Lung (tissue), 12 donors: Measurements from ENCODE around the gene PDIK1L. TPM values are rescaled to one million over a fixed set of nuclear protein-coding genes. Genes with fewer than 3 reads are reported as not detected.
A peak's percentile ranks its signal among the peaks of the same experiment; 100 is the strongest.
"Not testable (repeated sequence)": the region's sequence is repeated elsewhere in the genome, so short reads cannot be mapped to it uniquely, and the experiment has no call there.

ENCODE experiments used
- ATAC-seq: fragments of 200-7000 bp; cut with Tn5 transposase; one replicate; pipeline ENCODE4 v1.9.1; 2020; ENCODE audit warnings: moderate number of reproducible peaks; ENCODE audit not compliant: insufficient read depth, low FRiP score
- DNase-seq, 3 donors: peaks; one replicate each; pipeline ENCODE4 v3.0.0-alpha.2; 2013 to 2017
- H3K27ac ChIP-seq, 2 donors: one replicate each; pipeline ENCODE4 v1.5.1; 2013; ENCODE audit warnings: mild to moderate bottlenecking in 2 of 2, moderate library complexity in 2 of 2, control low read depth in 1 of 2, inconsistent platforms in 1 of 2, low read depth in 1 of 2, low read length in 1 of 2
- H3K27me3 ChIP-seq, 3 donors: one replicate each; pipeline ENCODE4 v1.5.1; 2013; ENCODE audit warnings: low read length in 2 of 3; ENCODE audit not compliant: control insufficient read depth in 3 of 3, insufficient read depth in 3 of 3
- H3K36me3 ChIP-seq, 4 donors: one replicate each; pipeline ENCODE4 v1.5.1; 2013; ENCODE audit warnings: low read length in 4 of 4, mild to moderate bottlenecking in 1 of 4, moderate library complexity in 1 of 4; ENCODE audit not compliant: control insufficient read depth in 4 of 4, insufficient read depth in 4 of 4
- H3K4me1 ChIP-seq, 5 donors: one replicate each; pipeline ENCODE4 v1.5.1; 2013; ENCODE audit warnings: low read length in 5 of 5, mild to moderate bottlenecking in 2 of 5, moderate library complexity in 1 of 5; ENCODE audit not compliant: control insufficient read depth in 5 of 5, insufficient read depth in 5 of 5
- H3K4me3 ChIP-seq: one replicate; pipeline ENCODE4 v1.5.1; 2013; ENCODE audit warnings: mild to moderate bottlenecking, control low read depth, moderate library complexity
- H3K9ac ChIP-seq, 2 donors: one replicate each; pipeline ENCODE4 v1.5.1; 2013; ENCODE audit warnings: low read length in 2 of 2, control low read depth in 1 of 2; ENCODE audit not compliant: insufficient read depth in 1 of 2
- H3K9me3 ChIP-seq, 4 donors: one replicate each; pipeline ENCODE4 v1.5.1; 2013; ENCODE audit warnings: low read length in 3 of 4, mild to moderate bottlenecking in 1 of 4, moderate library complexity in 1 of 4; ENCODE audit not compliant: control insufficient read depth in 4 of 4, insufficient read depth in 3 of 4
- whole genome bisulfite sequencing, 2 donors: extraction: QIAGEN DNeasy Blood & Tissue Kit; methylation state at CpG; one replicate each; pipeline ENCODE4 v1.1.7; 2013; 5-methylcytosine and 5-hydroxymethylcytosine counted together
- polyA plus RNA-seq, 2 donors: library from polyadenylated mRNA; stranded (reverse); fragments of 200-250 nt; gene quantifications; one replicate each; pipeline ENCODE4 v1.2.1, GENCODE V29; 2013
- total RNA-seq, 2 donors: library from RNA; depleted of rRNA in 1 of 2; stranded (reverse); fragments of >200 nt in 1 of 2; gene quantifications; one replicate each; pipeline ENCODE4 v1.2.1, GENCODE V29; 2014 to 2021
- TF ChIP-seq, protein P1 (sequence below): IDR thresholded peaks from 2 replicates; pipeline ENCODE4 v1.5.1; 2012; ENCODE audit warnings: mild to moderate bottlenecking; ENCODE audit errors: control extremely low read depth, extremely low read depth
- donor health status: control.
- donor health status: control.
- donor health status: Bipolar disorder and iron deficiency.
- donor health status: healthy.
- donor health status: DM: yes; HTN: yes; CAD: no.

The PDIK1L gene
- total and polyA plus RNA-seq, 4 donors = 2.9 to 15.4 (median 6.3) TPM

DNA sequence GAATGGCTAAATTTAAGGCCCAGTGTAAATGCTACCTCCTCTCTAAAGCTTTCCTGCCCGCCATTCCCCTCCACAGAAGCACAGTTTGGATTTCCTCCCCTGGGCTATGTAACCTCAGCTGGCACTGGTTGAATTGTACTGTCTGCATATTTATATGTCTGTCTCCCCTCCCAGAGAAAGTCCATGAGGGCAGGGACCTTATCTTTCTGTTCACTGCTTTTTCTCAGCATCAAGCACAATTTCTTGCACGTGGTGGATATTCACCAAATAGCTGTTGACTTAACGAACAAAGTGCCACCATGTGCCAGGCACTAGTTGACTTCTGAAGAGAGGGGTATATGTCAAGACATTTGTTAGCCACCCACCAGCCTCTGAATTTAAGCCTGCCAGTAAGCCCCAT lies 9.5 kb upstream of the PDIK1L start:
- Histone ChIP-seq H3K36me3 (no peaks in the 10 kb centered on the region), H3K9ac (no peak overlapping the region), H3K4me3 (no peak overlapping the region), H3K27me3 (no peaks in the 10 kb centered on the region), H3K27ac (peak overlapping the region in 1 of 2 donors; percentile 38), H3K4me1 (no peaks in the 10 kb centered on the region), H3K9me3 (no peaks in the 10 kb centered on the region)
- ATAC-seq (no peak), DNase-seq (no peak)
- 88 to 92% methylated on average over 3 of the region's 3 CpGs for WGBS, 2 donors
- TF ChIP-seq, protein P1, sequence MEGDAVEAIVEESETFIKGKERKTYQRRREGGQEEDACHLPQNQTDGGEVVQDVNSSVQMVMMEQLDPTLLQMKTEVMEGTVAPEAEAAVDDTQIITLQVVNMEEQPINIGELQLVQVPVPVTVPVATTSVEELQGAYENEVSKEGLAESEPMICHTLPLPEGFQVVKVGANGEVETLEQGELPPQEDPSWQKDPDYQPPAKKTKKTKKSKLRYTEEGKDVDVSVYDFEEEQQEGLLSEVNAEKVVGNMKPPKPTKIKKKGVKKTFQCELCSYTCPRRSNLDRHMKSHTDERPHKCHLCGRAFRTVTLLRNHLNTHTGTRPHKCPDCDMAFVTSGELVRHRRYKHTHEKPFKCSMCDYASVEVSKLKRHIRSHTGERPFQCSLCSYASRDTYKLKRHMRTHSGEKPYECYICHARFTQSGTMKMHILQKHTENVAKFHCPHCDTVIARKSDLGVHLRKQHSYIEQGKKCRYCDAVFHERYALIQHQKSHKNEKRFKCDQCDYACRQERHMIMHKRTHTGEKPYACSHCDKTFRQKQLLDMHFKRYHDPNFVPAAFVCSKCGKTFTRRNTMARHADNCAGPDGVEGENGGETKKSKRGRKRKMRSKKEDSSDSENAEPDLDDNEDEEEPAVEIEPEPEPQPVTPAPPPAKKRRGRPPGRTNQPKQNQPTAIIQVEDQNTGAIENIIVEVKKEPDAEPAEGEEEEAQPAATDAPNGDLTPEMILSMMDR = no peak

DNA sequence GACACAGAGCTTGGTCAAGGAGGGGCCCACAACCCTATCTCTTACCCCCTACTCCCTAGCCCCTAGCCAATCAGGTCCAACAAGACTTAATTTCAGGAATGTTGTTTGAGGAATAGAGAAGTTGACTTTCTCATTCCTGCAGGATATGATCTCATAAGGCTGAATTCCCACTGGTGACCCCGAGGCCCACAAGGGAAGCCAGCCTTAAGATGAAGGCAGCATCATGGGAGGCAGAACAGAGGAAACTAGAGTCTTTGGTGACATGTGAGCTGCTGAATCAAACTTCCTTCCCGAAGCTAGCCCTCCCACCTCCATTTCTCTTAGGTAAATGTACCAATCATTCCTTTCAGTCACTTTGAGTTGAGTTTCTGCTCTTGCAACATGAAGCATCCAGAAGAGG lies 9.1 kb upstream of the PDIK1L start:
- DNase-seq (no peak), ATAC-seq (no peak)
- Histone ChIP-seq H3K36me3 (no peaks in the 10 kb centered on the region), H3K9me3 (no peaks in the 10 kb centered on the region), H3K4me1 (no peaks in the 10 kb centered on the region), H3K27ac (no peak overlapping the region), H3K4me3 (no peak overlapping the region), H3K9ac (no peak overlapping the region), H3K27me3 (no peaks in the 10 kb centered on the region)
- 55 to 59% methylated on average over 2 of the region's 2 CpGs for WGBS, 2 donors
- TF ChIP-seq, protein P1 = no peak

DNA sequence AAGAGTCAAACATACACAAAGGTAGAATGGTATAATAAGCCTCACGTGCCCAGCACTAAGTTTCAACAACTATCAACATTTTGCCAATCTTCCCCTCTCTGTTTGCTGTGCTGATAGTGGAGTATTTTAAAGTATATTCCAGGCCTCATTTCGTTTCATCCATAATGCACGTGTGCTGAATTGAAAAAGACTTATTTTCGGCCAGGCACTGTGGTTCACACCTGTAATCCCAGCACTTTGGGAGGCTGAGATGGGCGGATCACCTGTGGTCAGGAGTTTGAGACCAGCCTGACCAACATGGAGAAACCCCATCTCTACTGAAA lies 6.4 kb upstream of the PDIK1L start:
- H3K4me1 ChIP-seq, H3K9ac ChIP-seq, ATAC-seq, H3K27me3 ChIP-seq, H3K4me3 ChIP-seq, DNase-seq, H3K27ac ChIP-seq, H3K36me3 ChIP-seq, H3K9me3 ChIP-seq: not testable (repeated sequence)
- WGBS, 2 donors = 44 to 64% methylated on average over 5 of the region's 5 CpGs

DNA sequence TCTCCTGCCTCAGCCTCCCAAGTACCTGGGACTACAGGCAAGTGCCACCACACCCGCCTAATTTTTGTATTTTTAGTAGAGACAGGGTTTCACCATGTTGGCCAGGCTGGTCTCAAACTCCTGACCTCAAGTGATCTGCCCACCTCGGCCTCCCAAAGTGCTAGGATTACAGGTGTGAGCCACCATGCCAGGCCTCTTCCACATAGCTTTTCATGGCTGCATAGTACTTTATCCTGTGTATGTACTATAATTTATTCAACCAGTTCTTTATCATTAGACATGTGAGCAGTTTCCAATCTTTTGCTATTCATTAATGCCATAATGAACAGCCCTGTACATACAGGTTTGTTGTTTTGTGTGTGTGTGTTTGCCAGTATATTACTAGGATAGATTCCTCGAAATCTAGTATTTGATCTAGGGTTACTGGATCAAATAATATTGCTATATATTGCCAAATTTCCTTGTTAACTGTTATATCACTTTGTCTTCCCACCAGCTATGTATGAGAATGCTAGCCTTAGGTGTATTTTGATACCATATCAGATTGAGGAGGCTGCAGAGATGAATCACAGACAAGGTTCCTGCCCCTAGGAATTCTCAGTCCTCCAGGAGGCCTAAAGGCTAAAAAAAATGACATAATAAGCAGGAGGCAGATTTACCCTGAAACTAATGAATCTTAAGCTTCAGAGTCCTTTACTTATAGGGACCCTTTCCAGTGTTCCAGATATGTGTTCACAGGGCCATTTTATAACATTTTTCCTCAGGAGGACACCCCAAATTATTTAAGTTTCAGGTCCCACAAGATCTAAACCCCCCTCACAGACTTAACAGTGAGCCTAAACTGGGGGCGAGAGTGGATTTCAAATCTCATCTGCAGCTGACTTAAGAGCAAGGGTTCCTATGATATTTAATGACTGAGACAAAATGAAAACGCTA lies 2.1 kb upstream of the PDIK1L start:
- TF ChIP-seq, protein P1 = no peak
- DNase-seq = no peak

More for the DNA sequence above, 2.1 kb upstream of the PDIK1L start:
- 94 to 96% methylated on average over 5 of the region's 5 CpGs for WGBS, 2 donors
- no peaks in the 10 kb centered on the region for H3K27me3 ChIP-seq
- no peak overlapping the region for H3K9ac ChIP-seq
- peaks cover 0 to 8% (median 0%) of the 10 kb centered on the region in 4 donors for H3K36me3 ChIP-seq
- H3K4me1 ChIP-seq = peaks cover 2 to 17% (median 13%) of the 10 kb centered on the region in 5 donors
- H3K9me3 ChIP-seq = peaks cover 0 to 2% (median 0%) of the 10 kb centered on the region in 4 donors
- no peak overlapping the region for H3K4me3 ChIP-seq
- H3K27ac ChIP-seq = no peak overlapping the region
- ATAC-seq = no peak
